Lung (tissue), 12 donors: ENCODE results near the gene COLEC12. TPM values are rescaled to one million over a fixed set of nuclear protein-coding genes. Genes with fewer than 3 reads are reported as not detected.
A peak's percentile ranks its signal among the peaks of the same experiment; 100 is the strongest.

Source experiments
- ATAC-seq: fragments of 200-7000 bp; cut with Tn5 transposase; one replicate; pipeline ENCODE4 v1.9.1; 2020; ENCODE audit warnings: moderate number of reproducible peaks; ENCODE audit not compliant: insufficient read depth, low FRiP score
- DNase-seq, 3 donors: peaks; one replicate each; pipeline ENCODE4 v3.0.0-alpha.2; 2013 to 2017
- H3K27ac ChIP-seq, 2 donors: one replicate each; pipeline ENCODE4 v1.5.1; 2013; ENCODE audit warnings: mild to moderate bottlenecking in 2 of 2, moderate library complexity in 2 of 2, control low read depth in 1 of 2, inconsistent platforms in 1 of 2, low read depth in 1 of 2, low read length in 1 of 2
- H3K27me3 ChIP-seq, 3 donors: one replicate each; pipeline ENCODE4 v1.5.1; 2013; ENCODE audit warnings: low read length in 2 of 3; ENCODE audit not compliant: control insufficient read depth in 3 of 3, insufficient read depth in 3 of 3
- H3K36me3 ChIP-seq, 4 donors: one replicate each; pipeline ENCODE4 v1.5.1; 2013; ENCODE audit warnings: low read length in 4 of 4, mild to moderate bottlenecking in 1 of 4, moderate library complexity in 1 of 4; ENCODE audit not compliant: control insufficient read depth in 4 of 4, insufficient read depth in 4 of 4
- H3K4me1 ChIP-seq, 5 donors: one replicate each; pipeline ENCODE4 v1.5.1; 2013; ENCODE audit warnings: low read length in 5 of 5, mild to moderate bottlenecking in 2 of 5, moderate library complexity in 1 of 5; ENCODE audit not compliant: control insufficient read depth in 5 of 5, insufficient read depth in 5 of 5
- H3K4me3 ChIP-seq: one replicate; pipeline ENCODE4 v1.5.1; 2013; ENCODE audit warnings: mild to moderate bottlenecking, control low read depth, moderate library complexity
- H3K9ac ChIP-seq, 2 donors: one replicate each; pipeline ENCODE4 v1.5.1; 2013; ENCODE audit warnings: low read length in 2 of 2, control low read depth in 1 of 2; ENCODE audit not compliant: insufficient read depth in 1 of 2
- H3K9me3 ChIP-seq, 4 donors: one replicate each; pipeline ENCODE4 v1.5.1; 2013; ENCODE audit warnings: low read length in 3 of 4, mild to moderate bottlenecking in 1 of 4, moderate library complexity in 1 of 4; ENCODE audit not compliant: control insufficient read depth in 4 of 4, insufficient read depth in 3 of 4
- WGBS, 2 donors: extraction: QIAGEN DNeasy Blood & Tissue Kit; methylation state at CpG; one replicate each; pipeline ENCODE4 v1.1.7; 2013; 5-methylcytosine and 5-hydroxymethylcytosine counted together
- polyA plus RNA-seq, 2 donors: library from polyadenylated mRNA; stranded (reverse); fragments of 200-250 nt; gene quantifications; one replicate each; pipeline ENCODE4 v1.2.1, GENCODE V29; 2013
- total RNA-seq, 2 donors: library from RNA; depleted of rRNA in 1 of 2; stranded (reverse); fragments of >200 nt in 1 of 2; gene quantifications; one replicate each; pipeline ENCODE4 v1.2.1, GENCODE V29; 2014 to 2021
- TF ChIP-seq, protein P1 (sequence below): IDR thresholded peaks from 2 replicates; pipeline ENCODE4 v1.5.1; 2012; ENCODE audit warnings: mild to moderate bottlenecking; ENCODE audit errors: control extremely low read depth, extremely low read depth
- donor health status: control.
- donor health status: control.
- donor health status: Bipolar disorder and iron deficiency.
- donor health status: healthy.
- donor health status: DM: yes; HTN: yes; CAD: no.

COLEC12 gene
- total and polyA plus RNA-seq, 4 donors, result 10.3 to 108 (median 28.1) TPM

DNA sequence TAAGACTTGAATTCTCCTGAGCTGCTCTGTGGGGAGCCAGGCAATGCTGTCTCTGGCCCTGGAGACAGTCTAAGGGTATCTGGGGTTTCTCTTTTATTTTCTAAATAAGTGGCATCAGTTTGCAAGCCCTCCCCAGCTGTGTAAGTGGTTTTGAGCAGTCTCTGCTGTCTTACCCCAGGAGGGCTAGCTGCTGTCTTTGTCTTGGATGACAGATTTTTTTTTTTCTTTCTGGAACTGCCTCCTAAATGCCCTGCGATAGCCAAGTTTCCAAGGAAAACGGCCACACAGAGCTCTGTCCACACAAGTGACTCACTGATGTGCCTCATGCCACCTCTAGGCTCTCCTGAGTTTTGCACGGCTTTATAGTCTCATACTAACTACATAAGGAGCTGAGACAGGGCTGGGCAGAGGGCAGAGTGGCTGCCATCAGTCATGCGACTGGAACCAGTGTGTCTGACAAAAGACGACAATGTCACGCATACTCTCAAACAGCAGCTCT, 195.4 kb downstream of the COLEC12 start:
- no peaks in the 10 kb centered on the region for H3K9me3 ChIP-seq
- TF ChIP-seq, protein P1, sequence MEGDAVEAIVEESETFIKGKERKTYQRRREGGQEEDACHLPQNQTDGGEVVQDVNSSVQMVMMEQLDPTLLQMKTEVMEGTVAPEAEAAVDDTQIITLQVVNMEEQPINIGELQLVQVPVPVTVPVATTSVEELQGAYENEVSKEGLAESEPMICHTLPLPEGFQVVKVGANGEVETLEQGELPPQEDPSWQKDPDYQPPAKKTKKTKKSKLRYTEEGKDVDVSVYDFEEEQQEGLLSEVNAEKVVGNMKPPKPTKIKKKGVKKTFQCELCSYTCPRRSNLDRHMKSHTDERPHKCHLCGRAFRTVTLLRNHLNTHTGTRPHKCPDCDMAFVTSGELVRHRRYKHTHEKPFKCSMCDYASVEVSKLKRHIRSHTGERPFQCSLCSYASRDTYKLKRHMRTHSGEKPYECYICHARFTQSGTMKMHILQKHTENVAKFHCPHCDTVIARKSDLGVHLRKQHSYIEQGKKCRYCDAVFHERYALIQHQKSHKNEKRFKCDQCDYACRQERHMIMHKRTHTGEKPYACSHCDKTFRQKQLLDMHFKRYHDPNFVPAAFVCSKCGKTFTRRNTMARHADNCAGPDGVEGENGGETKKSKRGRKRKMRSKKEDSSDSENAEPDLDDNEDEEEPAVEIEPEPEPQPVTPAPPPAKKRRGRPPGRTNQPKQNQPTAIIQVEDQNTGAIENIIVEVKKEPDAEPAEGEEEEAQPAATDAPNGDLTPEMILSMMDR, result no peak
- H3K27ac ChIP-seq, result no peak overlapping the region
- ATAC-seq (no peak), DNase-seq (peak; percentile 71 to 80 (median 74))
- 71 to 81% methylated on average over 6 of the region's 6 CpGs for WGBS, 2 donors
- H3K4me1 ChIP-seq, result peaks cover 0 to 32% (median 8%) of the 10 kb centered on the region in 5 donors
- no peak overlapping the region for H3K4me3 ChIP-seq
- H3K36me3 ChIP-seq, result no peaks in the 10 kb centered on the region
- peak overlapping the region in 1 of 2 donors; percentile 26 for H3K9ac ChIP-seq
- H3K27me3 ChIP-seq, result no peaks in the 10 kb centered on the region

DNA sequence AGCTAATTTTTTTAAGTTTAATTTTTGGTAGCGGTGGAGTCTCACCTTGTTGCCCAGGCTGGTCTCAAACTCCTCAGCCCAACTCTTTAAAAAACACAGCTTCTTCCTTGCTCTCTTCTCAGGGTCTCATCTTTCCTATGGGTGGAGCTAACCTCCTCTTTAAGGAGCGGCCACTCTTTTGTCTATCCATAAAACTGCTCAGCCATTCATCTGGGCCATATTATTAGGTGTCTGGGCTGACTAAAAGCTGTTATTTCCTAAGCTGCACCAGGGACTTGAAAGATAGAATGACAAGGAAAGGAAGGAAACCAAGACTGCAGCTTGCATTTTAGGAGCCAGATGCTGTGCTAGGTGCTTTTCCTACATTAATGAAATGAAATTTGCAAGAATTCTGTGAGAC, 196.9 kb downstream of the COLEC12 start:
- Histone ChIP-seq H3K27ac (no peak overlapping the region), H3K9ac (no peak overlapping the region), H3K4me1 (peaks cover 0 to 32% (median 8%) of the 10 kb centered on the region in 5 donors), H3K27me3 (no peaks in the 10 kb centered on the region), H3K36me3 (no peaks in the 10 kb centered on the region), H3K4me3 (no peak overlapping the region), H3K9me3 (no peaks in the 10 kb centered on the region)
- WGBS, 2 donors, result 88 to 90% methylated on average over 2 of the region's 2 CpGs
- DNase-seq, result peak; percentile 57 to 93 (median 71)
- TF ChIP-seq, protein P1, result no peak
- no peak for ATAC-seq

DNA sequence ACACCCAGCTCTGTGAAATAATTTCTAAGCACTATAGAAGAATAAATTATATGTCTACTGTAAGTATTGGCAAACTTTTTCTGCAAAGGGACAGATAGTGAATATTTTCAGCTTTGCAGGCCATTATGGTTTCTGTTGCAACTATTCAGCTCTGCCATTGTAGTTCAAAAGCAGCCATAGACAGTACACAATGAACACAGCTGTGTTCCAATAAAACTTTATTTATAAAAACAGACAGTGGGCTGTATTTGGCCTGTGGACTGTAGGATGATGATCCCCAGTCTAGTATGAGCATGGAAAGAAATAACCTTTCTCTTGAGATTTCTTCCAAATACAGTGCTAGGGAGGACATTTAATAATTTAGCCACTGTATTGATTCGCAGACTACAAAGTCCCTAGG, 197.5 kb downstream of the COLEC12 start:
- DNase-seq (no peak), ATAC-seq (no peak)
- Histone ChIP-seq H3K27ac (no peak overlapping the region), H3K27me3 (no peaks in the 10 kb centered on the region), H3K4me1 (peaks cover 0 to 32% (median 8%) of the 10 kb centered on the region in 5 donors), H3K36me3 (no peaks in the 10 kb centered on the region), H3K4me3 (no peak overlapping the region), H3K9me3 (no peaks in the 10 kb centered on the region), H3K9ac (no peak overlapping the region)
- TF ChIP-seq, protein P1, result no peak
- 97 to 100% methylated on average over 1 of the region's 1 CpG for WGBS, 2 donors

DNA sequence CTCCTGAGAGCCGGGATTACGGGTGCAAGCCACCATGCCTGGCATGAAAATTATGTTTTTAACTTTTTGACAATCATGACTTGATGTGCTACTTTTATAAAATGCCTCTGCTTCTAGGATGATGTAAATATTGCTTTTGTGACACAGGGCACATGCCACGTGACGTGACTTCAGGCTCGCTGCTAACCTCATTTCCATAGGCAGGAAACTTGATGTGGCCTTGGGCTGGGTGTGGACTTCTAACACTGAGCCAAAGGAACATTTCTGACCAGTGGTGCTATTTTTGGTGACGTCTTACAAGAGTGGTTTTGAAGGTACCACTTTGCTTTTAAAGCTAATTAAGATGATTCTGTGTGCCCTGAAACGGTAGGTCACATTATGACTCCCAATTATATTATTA, 198.4 kb downstream of the COLEC12 start:
- Histone ChIP-seq H3K27ac (no peak overlapping the region), H3K4me1 (peaks cover 0 to 32% (median 8%) of the 10 kb centered on the region in 5 donors), H3K9me3 (no peaks in the 10 kb centered on the region), H3K4me3 (no peak overlapping the region), H3K9ac (no peak overlapping the region), H3K27me3 (no peaks in the 10 kb centered on the region), H3K36me3 (no peaks in the 10 kb centered on the region)
- TF ChIP-seq, protein P1, result no peak
- peak in 1 of 3 donors; percentile 56 for DNase-seq
- no peak for ATAC-seq
- WGBS, 2 donors, result 73 to 81% methylated on average over 7 of the region's 7 CpGs
